Dermis blood vessel endothelial cell (primary cell): ENCODE results near the gene RFX1. TPM values are rescaled to one million over a fixed set of nuclear protein-coding genes. Genes with fewer than 3 reads are reported as not detected.
A peak's percentile ranks its signal among the peaks of the same experiment; 100 is the strongest.

Experiments
- DNase-seq: peaks from one replicate; pipeline ENCODE4 v3.0.0; 2010
- total RNA-seq: library from RNA; depleted of rRNA; stranded (reverse); fragments of >200 nt; gene quantifications from 2 replicates; pipeline ENCODE4 v1.2.3, GENCODE V29; 2014

RFX1 gene
- total RNA-seq, 1 donor from 2014 or later = 2.0 TPM

DNA sequence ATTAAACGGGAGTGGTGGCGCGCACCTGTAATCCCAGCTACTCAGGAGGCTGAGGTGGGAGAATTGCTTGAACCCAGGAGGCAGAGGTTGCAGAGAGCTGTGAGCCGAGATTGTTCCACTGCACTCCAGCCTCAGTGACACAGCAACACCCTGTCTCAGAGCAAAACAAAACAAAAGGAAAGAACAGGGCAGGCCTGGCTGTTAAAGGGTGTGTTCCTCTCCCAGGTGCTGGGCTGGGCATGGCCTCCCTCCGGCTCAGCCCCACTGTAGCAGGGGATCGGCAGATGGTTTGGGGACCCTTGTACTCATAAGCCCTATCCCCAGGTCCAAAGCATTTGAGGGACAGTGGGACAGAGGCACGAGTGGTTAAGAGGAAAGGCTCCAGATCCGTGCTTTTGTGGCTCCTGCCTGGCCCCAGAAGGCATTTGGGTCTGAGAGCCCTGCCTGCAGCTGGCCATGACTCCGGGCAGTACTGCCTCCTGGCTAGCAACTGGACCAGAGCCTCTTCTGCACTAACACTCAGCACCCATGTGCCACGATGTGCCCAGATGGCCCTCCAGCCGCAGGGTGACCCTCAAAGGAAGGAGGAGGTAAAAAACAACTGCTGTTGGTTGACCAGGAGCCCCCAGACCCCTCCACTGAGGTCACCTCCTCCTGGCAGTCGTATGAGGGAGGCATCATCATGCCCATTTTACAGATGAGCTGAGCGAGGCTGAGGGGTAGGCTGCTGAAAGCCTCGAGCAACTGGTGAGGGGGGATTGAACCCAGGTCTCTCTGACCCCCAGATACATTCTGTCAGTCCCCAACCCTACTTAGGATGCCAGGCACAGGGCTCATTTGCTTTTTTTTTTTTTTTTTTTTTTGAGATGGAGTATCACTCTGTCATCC, 10.0 kb downstream of the RFX1 start:
- no peak for DNase-seq

- peak; percentile 34 for DNase-seq
Measured at GRCh38 chr19:13995017-13995728, 10.9 kb downstream of the RFX1 start.

GRCh38 chr19:13993590-13994300, 12.4 kb downstream of the RFX1 start:
- no peak for DNase-seq

- no peak for DNase-seq
Measured at GRCh38 chr19:13992025-13992424, 14.1 kb downstream of the RFX1 start.

GRCh38 chr19:13990085-13990484, 16.0 kb downstream of the RFX1 start:
- no peak for DNase-seq

GRCh38 chr19:13989487-13989886, 16.6 kb downstream of the RFX1 start:
- no peak for DNase-seq

DNA sequence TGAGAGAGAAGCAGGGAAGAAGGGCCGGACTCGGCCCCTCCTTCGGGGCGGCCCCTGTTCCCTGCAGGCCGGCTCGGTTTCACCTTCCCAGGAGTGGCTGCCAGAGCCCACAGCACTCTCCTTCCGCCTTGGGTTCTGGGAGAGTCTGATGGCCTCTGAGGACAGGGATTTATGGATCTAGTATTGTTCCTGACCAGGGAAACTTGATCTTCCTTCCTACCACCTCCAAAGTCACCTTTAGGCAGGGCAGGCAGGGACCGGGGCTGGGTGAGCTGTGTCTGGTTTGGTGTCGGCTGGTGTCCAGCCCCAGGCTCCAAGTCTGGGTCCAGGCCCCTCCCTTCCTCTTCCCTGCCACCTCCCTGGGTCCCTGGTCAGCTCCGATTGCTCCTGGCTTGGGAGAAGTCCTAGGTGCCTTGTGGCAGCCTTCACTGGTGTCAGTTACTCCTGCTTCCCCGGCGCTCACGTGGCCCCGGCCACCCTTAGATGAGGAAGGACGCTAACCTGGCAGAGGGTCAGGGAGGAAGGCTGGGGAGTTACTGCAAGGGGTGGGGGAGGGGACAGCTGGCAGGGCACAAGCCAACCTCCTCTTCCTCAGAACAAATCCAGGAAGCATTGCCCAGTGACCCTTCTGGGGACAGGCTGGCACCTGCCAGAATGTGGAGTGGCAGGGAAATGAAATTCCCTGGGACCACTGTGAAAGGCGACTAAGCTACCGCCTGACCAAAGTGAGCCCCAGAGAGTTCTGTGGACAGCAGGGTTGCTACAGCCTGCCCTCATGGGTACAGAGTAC, 18.8 kb downstream of the RFX1 start:
- DNase-seq = peak; percentile 43

DNA sequence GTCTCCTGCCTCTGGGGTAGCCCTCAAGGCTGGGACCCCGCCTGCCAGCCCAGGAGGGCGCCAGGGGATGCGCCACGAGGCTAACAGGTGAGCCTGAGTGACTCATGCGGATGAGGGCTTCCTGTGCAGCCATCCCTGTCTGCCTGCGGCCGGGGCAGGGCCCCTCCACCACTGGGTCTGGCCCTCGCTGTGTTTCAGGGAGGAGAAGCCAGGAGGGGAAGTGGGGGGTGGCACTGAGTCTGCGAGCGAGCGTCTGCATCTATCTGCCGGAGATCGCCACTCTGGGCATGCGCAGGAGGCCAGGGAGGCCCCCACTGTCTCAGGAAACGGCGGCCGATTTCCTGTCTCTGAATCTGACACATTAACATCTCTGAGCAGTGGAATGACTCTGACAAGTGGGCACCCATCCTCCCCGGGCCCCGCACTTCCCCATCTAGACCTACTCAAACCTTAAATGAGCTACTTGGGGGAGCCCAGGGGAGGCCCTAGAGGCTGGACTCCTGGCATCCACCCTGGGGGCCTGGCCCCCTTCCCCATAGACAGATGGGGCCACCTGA, 19.7 kb downstream of the RFX1 start:
- peak; percentile 93 for DNase-seq

DNA sequence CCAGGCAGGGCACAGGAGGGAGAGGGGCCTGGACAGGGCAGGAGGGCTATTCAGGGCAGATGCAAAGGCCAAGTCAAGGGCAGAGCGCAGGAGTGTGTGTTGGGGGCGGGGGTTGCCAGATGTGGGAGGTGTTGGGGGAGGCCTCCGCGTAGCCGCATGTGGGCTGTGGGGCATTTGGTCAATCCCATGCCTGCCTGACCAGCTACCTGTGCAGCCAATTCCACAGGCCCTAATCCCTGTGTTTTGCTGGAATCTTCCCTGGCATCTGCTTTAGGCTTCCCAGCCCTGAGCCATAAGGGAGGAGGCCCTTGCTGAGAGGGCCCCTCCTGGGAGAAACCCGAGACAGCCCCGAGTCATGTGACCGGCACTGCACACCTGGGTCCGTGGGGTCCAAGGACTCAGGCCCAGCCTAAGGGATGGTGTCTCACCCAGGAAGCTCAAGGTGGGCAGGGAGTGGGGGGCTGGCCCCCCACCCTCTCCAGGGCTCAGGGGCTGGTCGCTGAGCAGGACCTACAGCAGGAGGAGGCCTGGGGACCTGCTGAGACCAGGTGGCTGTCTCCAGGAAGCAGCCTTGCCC, 20.3 kb downstream of the RFX1 start:
- DNase-seq = no peak

GRCh38 chr19:13984875-13985741, 21.0 kb downstream of the RFX1 start:
- no peak for DNase-seq

DNA sequence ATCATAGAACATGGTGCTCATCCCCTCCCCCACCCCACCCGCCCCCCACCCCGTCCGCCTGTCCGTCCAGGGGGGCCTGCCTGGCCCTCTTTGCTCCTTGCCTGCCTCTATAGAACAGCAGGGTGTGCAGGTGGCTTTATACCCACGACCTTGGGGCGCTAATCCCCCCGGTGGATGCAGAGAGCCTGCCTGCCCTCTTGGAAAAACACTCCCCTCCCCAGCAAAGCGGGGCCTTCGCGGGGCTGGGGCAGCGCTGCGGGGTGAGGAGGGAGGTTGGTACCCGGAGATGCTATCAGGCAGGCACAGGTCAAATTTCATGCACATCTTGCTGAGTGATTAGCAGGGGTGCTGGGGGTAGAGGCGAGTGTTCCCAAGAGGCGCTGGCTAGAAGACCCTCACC, 21.9 kb downstream of the RFX1 start:
- DNase-seq = no peak

- DNase-seq = no peak
Measured at GRCh38 chr19:13983213-13983889, 22.8 kb downstream of the RFX1 start.

DNA sequence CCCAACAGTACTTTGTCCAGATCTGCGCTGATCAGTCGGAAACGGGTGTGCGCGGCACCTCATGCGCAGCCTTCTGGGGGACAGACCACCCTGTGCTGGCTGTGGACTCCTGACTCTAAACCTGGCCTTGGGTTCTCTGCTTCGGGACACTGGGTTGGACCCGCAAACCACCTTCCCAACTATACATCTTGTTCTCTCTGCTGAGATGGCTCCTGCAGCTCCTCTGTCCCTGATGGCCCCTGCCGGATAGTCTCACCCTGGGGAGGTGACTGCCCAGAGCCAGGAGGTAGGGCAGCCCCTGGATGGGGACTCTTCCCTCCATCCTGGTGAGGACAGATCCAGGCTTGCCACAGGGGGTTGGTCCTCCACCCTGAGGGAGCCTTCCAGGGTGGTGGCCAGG, 23.3 kb downstream of the RFX1 start:
- DNase-seq = no peak

DNA sequence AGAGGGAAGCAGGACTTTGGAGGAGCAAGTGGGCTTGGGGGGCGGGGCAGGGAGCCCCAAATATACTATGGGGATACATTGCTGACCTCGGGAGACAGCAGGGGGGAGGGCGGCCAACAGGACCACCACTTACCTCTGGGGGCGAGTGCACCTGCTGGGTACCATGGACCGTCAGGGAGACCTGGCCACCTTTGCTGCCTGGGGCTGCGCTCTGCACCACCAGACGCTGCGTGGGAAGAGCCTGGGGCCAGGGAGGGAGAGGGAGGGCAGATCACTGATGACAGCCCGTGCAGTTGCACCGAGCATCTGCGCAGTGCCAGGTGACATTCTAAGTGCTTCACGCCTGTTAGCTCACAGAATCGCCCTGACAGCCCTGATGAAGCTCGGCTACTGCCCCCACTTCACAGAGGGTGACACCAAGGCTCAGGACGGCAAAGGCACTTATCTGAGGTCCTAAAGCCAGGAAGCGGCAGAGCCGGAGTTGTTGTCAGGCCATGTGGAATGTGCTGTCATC, 24.1 kb downstream of the RFX1 start:
- DNase-seq = no peak

- DNase-seq = no peak
Measured at GRCh38 chr19:13981467-13981866, 24.7 kb downstream of the RFX1 start.

GRCh38 chr19:13981021-13981420, 25.1 kb downstream of the RFX1 start:
- DNase-seq = no peak

DNA sequence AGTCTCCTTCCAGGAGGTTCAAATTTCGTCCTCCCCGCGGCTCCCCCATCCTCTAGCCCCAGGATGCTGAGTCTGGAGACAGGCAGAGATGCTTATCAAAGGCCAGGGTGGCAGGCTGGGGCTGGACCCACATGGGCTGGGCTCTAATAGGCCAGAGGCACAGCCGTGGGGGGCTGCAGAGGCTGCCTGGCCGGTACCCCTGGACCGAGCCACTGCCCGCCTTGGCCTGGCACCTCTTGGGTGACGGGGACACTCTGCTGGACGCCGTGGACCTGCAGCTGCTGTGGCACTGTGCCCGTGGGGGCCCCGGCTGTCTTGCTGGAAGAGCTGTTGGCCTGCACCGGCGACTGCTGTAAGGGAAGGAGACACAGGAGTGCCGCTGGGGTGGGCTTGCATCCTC, 25.8 kb downstream of the RFX1 start:
- DNase-seq = no peak

- no peak for DNase-seq
Measured at GRCh38 chr19:13979686-13980085, 26.4 kb downstream of the RFX1 start.

DNA sequence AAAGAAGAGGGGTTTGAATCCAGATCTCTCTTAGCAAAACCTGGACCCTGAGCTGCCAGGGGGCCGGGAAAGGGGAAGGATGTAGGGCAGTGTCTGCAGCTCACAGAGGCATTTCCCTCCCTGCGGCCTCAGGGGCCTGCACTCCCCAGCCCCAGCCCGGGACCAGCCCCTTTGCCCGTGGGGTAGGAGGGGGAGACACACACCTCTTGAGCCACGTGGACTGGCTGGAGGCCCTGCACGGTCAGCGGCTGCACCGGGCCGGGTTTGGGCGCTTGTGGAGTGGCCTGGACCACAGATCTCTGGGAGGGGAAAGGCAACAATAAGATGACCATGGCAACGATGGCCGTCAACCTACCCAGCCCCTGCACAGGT, 26.9 kb downstream of the RFX1 start:
- no peak for DNase-seq
